SK-N-SH treated with all-trans-retinoic acid at 6 μM for 48 hours (cell line): ENCODE data around the gene GNA14.

ENCODE experiments used
- ATAC-seq: fragments of 200-7000 bp; cut with Tn5 transposase; 3 replicates; pipeline ENCODE4 v1.9.1; 2020; ENCODE audit warnings: mild to moderate bottlenecking, moderate library complexity
- ARNTL ChIP-seq: fragments of 450-650 bp; formaldehyde crosslinking; IDR thresholded peaks from 2 replicates; pipeline ENCODE4 v1.5.0; 2020; ENCODE audit warnings: low read depth, mild to moderate bottlenecking, moderate library complexity, borderline replicate concordance
- BACH2 ChIP-seq: fragments of 250-450 bp; sonication (Bioruptor Pico); IDR thresholded peaks from 2 replicates; pipeline ENCODE4 v1.9.0; 2021; ENCODE audit warnings: mild to moderate bottlenecking, borderline replicate concordance
- CSDC2 ChIP-seq: fragments of 250-450 bp; sonication (Bioruptor Pico); IDR thresholded peaks from 2 replicates; pipeline ENCODE4 v1.5.0; 2020; ENCODE audit warnings: mild to moderate bottlenecking, moderate library complexity
- CSRNP3 ChIP-seq: fragments of 250-450 bp; sonication (Bioruptor Pico); IDR thresholded peaks from 2 replicates; pipeline ENCODE4 v1.5.1; 2021; ENCODE audit warnings: mild to moderate bottlenecking, moderate library complexity
- ESRRG ChIP-seq: fragments of 250-450 bp; sonication (Bioruptor Pico); IDR thresholded peaks from 2 replicates; pipeline ENCODE4 v1.6.1; 2021; ENCODE audit warnings: mild to moderate bottlenecking
- GLIS3 ChIP-seq: fragments of 250-450 bp; sonication (Bioruptor Pico); IDR thresholded peaks from 2 replicates; pipeline ENCODE4 v1.5.0; 2020; ENCODE audit warnings: mild to moderate bottlenecking, moderate library complexity
- ISL1 ChIP-seq: fragments of 250-450 bp; sonication (Bioruptor Pico); IDR thresholded peaks from 2 replicates; pipeline ENCODE4 v2.1.2; 2022; ENCODE audit warnings: mild to moderate bottlenecking, moderate library complexity
- POU6F1 ChIP-seq: fragments of 250-450 bp; sonication (Bioruptor Pico); IDR thresholded peaks from 2 replicates; pipeline ENCODE4 v1.8.0; 2021; ENCODE audit warnings: low read depth, mild to moderate bottlenecking, moderate library complexity, borderline replicate concordance
- PPARA ChIP-seq: fragments of 250-450 bp; sonication (Bioruptor Pico); IDR thresholded peaks from 2 replicates; pipeline ENCODE4 v1.5.0; 2020; ENCODE audit warnings: mild to moderate bottlenecking, borderline replicate concordance
- RARB ChIP-seq: fragments of 250-450 bp; sonication (Bioruptor Pico); IDR thresholded peaks from 2 replicates; pipeline ENCODE4 v1.8.0; 2021; ENCODE audit warnings: mild to moderate bottlenecking, moderate library complexity
- SNAI2 ChIP-seq: fragments of 250-450 bp; sonication (Bioruptor Pico); IDR thresholded peaks from 2 replicates; pipeline ENCODE4 v1.5.0; 2020; ENCODE audit warnings: mild to moderate bottlenecking, moderate library complexity
- ZC3H10 ChIP-seq: fragments of 250-450 bp; sonication (Bioruptor Pico); IDR thresholded peaks from 2 replicates; pipeline ENCODE4 v1.5.1; 2021; ENCODE audit warnings: mild to moderate bottlenecking, moderate library complexity
- ZFP3 ChIP-seq: fragments of 250-450 bp; sonication (Bioruptor Pico); IDR thresholded peaks from 2 replicates; pipeline ENCODE4 v1.5.0; 2020; ENCODE audit warnings: mild to moderate bottlenecking, moderate library complexity
- ZFP30 ChIP-seq: fragments of 450-650 bp; formaldehyde crosslinking; IDR thresholded peaks from 2 replicates; pipeline ENCODE4 v1.5.0; 2022; ENCODE audit warnings: mild to moderate bottlenecking, moderate library complexity
- ZNF565 ChIP-seq: fragments of 450-650 bp; formaldehyde crosslinking; conservative IDR thresholded peaks from 2 replicates; pipeline ENCODE4 v1.5.0; 2020; ENCODE audit warnings: low read depth, mild to moderate bottlenecking, moderate library complexity
- ZNF70 ChIP-seq: fragments of 450-650 bp; formaldehyde crosslinking; IDR thresholded peaks from 2 replicates; pipeline ENCODE4 v1.5.0; 2020; ENCODE audit warnings: mild to moderate bottlenecking, moderate library complexity
- ZNF8 ChIP-seq: fragments of 450-650 bp; formaldehyde crosslinking; IDR thresholded peaks from 2 replicates; pipeline ENCODE4 v1.5.0; 2020; ENCODE audit warnings: mild to moderate bottlenecking, moderate library complexity
- TF ChIP-seq, protein P1 (sequence below): fragments of 250-450 bp; sonication (Bioruptor Pico); IDR thresholded peaks from 2 replicates; pipeline ENCODE4 v1.8.0; 2020; ENCODE audit warnings: mild to moderate bottlenecking, moderate library complexity, borderline replicate concordance
- TF ChIP-seq, protein P2 (sequence below): fragments of 250-450 bp; sonication (Bioruptor Pico); IDR thresholded peaks from 2 replicates; pipeline ENCODE4 v1.5.1; 2020; ENCODE audit warnings: low read depth, mild to moderate bottlenecking, moderate library complexity

The GNA14 gene

DNA sequence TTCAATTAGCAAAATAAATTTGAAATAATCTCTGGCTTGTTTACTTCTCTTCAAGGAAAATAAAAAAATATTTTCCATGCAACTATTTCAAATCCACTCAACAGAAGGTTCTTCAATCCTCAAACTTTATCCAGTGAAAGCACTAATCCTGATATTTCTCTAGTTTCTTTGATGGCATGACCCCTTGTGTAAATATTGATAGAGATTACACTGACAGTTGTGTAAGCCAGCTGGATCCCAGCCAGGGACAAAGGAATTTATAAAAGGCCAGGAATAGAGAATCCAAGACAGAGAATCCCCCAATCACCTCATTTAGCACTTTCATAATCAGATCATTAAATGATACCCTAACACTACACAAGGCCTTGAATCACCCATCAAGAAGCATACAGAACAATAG, 135.2 kb downstream of the GNA14 start:
- TF ChIP-seq ISL1 (CRISPR knock-in tag) (peak; percentile 42), ESRRG (no peak)
- ATAC-seq: no peak

GRCh38 chr9:77511525-77511924, 136.6 kb downstream of the GNA14 start:
- TF ChIP-seq ISL1 (CRISPR knock-in tag) (no peak), POU6F1 (no peak)
- ATAC-seq: no peak

DNA sequence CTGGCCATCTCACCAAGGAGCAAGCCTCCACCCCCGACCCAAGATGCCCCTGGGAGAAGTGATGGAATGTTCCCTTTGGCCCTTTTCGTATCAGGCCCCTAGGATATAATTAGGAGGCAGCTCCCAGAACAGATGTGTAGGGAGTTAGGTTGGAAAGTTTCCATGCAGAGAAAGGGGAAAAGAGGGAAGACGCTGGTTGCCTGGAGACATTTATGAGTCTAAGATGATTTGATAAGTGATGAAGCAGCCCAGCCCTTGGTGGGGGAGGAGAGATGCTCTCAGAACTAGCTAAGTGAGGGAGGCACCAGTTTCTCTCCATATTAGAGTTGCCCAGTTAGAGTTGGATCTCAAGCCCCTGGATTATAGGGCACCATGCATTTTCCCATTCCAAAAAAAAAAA, 137.5 kb downstream of the GNA14 start:
- no peak for ATAC-seq
- TF ChIP-seq SNAI2 (CRISPR knock-in tag) (no peak), ZFP3 (CRISPR knock-in tag) (no peak), ZFP30 (CRISPR knock-in tag) (no peak), GLIS3 (no peak), RARB (CRISPR knock-in tag) (no peak), ZNF70 (no peak), CSRNP3 (CRISPR knock-in tag) (no peak), PPARA (CRISPR knock-in tag) (no peak), ZC3H10 (CRISPR knock-in tag) (no peak)
- TF ChIP-seq, protein P1, sequence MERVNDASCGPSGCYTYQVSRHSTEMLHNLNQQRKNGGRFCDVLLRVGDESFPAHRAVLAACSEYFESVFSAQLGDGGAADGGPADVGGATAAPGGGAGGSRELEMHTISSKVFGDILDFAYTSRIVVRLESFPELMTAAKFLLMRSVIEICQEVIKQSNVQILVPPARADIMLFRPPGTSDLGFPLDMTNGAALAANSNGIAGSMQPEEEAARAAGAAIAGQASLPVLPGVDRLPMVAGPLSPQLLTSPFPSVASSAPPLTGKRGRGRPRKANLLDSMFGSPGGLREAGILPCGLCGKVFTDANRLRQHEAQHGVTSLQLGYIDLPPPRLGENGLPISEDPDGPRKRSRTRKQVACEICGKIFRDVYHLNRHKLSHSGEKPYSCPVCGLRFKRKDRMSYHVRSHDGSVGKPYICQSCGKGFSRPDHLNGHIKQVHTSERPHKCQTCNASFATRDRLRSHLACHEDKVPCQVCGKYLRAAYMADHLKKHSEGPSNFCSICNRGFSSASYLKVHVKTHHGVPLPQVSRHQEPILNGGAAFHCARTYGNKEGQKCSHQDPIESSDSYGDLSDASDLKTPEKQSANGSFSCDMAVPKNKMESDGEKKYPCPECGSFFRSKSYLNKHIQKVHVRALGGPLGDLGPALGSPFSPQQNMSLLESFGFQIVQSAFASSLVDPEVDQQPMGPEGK (CRISPR knock-in tag): no peak
- TF ChIP-seq, protein P2, sequence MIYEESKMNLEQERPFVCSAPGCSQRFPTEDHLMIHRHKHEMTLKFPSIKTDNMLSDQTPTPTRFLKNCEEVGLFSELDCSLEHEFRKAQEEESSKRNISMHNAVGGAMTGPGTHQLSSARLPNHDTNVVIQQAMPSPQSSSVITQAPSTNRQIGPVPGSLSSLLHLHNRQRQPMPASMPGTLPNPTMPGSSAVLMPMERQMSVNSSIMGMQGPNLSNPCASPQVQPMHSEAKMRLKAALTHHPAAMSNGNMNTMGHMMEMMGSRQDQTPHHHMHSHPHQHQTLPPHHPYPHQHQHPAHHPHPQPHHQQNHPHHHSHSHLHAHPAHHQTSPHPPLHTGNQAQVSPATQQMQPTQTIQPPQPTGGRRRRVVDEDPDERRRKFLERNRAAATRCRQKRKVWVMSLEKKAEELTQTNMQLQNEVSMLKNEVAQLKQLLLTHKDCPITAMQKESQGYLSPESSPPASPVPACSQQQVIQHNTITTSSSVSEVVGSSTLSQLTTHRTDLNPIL (CRISPR knock-in tag): no peak

DNA sequence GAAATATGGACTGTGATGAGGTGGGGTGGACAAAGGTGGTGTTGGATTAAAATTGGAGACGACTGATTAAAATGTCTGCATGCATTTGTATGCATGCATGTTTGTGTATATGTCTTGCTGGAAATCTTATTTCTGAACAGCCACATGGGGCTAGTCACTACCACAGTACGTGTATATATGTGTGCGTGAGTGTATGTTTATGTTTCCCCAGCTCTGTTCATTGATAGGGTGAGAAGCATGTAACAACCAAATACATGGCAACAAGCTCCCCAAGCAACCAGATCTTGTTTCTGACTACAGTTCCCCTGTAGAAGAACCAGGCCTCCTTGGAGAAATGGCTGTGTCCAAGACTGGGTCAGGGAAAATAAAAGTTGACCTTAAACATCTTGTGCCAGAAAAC, 139.7 kb downstream of the GNA14 start:
- ATAC-seq: no peak

More for the DNA sequence above, 139.7 kb downstream of the GNA14 start:
- TF ChIP-seq ZNF70: no peak
- TF ChIP-seq ARNTL: no peak
- no peak for TF ChIP-seq CSDC2
- no peak for TF ChIP-seq ISL1 (CRISPR knock-in tag)
- TF ChIP-seq, protein P1 (CRISPR knock-in tag): no peak
- TF ChIP-seq ZNF565 (CRISPR knock-in tag): no peak
- TF ChIP-seq ZFP30 (CRISPR knock-in tag): no peak
- TF ChIP-seq ZNF8 (CRISPR knock-in tag): no peak
- no peak for TF ChIP-seq BACH2 (CRISPR knock-in tag)
- TF ChIP-seq, protein P2 (CRISPR knock-in tag): no peak
